GM21381 (cell line): ENCODE measurements around the gene PLEKHM3.
A peak's percentile ranks its signal among the peaks of the same experiment; 100 is the strongest.

ENCODE experiments used
- ATAC-seq: cut with Tn5 transposase; IDR thresholded peaks from one replicate; pipeline ENCODE4 v1.9.1; 2021; ENCODE audit warnings: mild to moderate bottlenecking, moderate library complexity; ENCODE audit not compliant: unreplicated experiment

The PLEKHM3 gene, protein sequence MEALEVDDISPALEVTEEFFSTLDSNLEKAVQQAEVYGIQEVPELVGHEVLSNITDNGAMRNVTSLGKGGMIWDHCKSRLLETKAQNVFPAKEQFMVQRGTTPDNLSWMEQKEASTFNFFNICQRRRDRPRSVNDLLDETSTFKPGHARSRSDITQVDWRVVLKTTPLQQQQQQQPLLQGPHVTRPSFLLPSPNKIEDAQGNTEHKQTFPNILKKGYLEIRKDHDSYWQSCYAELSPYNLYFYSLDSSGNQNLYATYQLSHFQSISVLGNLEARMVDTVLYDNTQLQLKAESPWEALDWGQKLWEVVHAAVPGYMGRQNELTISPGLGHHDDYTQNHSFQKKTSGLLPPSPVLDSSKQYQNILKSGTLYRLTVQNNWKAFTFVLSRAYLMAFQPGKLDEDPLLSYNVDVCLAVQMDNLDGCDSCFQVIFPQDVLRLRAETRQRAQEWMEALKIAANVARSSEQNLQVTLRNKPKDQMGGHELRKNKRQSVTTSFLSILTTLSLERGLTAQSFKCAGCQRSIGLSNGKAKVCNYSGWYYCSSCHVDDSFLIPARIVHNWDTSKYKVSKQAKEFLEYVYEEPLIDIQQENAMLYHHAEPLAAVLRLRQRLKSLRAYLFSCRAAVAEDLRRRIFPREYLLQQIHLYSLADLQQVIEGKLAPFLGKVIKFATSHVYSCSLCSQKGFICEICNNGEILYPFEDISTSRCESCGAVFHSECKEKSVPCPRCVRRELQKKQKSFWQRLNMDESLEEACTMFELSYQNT

GRCh38 chr2:208025037-208025813 is at the start of gene PLEKHM3:
TSS of gene PLEKHM3 (minus strand) at chr2:208025527. CDS start at chr2:208001639, 23,888 bp downstream.
- ATAC-seq = peak; percentile 95

GRCh38 chr2:208074610-208075356 is 49.5 kb upstream of the PLEKHM3 start:
- ATAC-seq = no peak

DNA sequence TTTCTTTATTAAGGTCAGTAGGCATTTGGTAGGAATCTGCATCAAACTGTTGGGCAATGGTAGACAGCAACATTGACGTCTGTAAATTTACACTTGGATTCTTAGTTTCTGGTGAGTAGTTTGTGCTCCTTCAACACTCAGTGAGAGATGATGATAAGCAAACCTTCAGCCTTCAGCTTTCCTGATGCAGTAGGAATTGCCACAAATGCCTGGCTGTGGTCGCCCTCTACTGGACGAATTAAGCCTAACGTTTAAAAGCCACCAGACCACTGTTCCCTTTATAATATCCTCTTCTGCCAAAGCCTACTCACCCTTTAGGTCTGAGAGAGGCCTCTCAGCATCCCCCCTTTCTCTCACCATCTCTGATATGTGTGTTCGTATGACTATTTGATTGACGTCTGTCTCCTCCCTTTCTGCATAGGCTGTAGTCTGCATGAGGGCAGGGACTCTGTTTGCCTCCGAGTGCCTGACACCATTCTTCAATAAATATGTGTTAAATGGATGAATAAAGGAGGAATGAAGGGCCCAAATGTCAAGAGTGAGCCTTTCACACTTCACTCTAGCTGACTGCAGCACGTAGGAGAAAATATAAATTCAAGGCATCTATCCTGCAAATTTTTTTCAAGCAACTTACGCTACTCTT is 47.0 kb upstream of the PLEKHM3 start:
- ATAC-seq = peak; percentile 93

- no peak for ATAC-seq
Measured at GRCh38 chr2:208069186-208069585, 43.9 kb upstream of the PLEKHM3 start.

- no peak for ATAC-seq
Measured at GRCh38 chr2:208066016-208066415, 40.7 kb upstream of the PLEKHM3 start.

- no peak for ATAC-seq
Measured at GRCh38 chr2:208065476-208065875, 40.1 kb upstream of the PLEKHM3 start.

- ATAC-seq = peak; percentile 95
Measured at GRCh38 chr2:208064220-208064961, 39.1 kb upstream of the PLEKHM3 start.

DNA sequence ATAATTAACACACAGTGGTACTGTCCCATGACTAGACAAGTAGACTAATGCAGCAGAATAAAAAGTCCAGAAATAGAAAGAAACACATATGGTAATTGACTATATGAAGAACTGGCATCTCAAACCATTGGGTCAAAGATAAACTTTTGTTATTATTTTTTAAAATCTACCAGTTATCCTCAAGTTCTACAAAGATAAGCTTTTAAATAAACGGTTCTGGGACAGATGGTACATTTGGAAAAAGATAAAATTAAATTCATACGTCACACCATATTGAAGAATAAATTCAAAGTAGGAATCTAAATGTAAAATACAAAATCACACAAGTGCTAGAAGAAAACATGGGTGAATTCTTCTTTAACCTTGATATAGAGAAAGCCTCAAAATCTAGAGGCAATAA is 37.6 kb upstream of the PLEKHM3 start:
- ATAC-seq = no peak

GRCh38 chr2:208062113-208062512 is 36.8 kb upstream of the PLEKHM3 start:
- no peak for ATAC-seq

DNA sequence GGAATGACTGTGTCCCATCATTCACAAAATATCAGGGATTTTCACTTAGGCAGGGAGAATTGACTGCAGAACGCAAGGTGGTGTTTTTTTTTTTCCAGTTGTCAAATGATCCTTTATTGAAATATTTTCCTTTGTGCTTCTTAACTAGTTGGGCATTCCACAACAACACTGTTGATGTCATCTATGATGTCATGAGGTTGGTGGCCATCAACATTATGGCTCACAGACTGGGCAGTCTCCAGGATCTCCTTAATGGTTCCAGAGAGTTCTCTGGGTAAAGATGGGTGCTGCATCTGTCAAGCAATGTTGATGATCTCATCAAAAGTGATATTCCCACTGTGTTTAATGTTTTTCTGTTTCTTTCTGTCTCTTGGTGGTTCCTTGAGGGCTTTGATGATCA is 31.8 kb upstream of the PLEKHM3 start:
- ATAC-seq = no peak

DNA sequence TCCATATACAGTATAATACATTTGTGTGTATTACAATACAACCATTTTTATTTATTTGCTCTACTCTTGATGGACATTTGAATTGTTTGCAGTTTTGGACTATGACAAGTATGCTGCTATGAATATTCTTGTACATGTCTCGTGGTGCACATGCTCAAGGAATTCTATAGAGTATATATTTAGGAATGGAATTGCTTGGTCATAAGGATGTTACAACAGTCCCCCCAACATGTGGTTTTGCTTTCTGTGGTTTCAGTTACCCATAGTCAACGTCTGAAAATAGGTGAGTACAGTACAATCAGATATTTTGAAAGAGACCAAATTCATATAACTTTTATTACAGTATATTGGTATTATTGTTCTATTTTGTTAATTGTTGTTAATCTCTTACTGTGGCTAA is 24.1 kb upstream of the PLEKHM3 start:
- ATAC-seq = no peak

DNA sequence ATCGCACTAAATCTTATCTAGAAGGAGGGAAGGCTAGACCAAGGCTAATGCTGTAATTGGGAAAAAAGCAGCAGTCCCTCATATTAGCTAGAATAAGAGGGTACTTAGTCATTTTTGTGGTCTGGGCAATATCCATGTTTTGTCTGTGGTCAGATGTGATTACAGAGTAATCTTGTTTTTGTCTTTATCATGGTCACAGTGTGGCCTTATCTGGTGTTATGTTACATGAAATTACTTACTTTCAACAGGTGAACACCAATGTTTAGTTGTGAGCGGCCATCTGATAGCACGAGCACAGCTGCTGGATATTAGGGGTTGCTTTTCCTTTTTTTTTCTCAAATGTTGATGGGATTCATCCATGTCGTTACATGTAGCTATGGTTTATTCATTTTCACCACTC is 23.7 kb upstream of the PLEKHM3 start:
- ATAC-seq = no peak

DNA sequence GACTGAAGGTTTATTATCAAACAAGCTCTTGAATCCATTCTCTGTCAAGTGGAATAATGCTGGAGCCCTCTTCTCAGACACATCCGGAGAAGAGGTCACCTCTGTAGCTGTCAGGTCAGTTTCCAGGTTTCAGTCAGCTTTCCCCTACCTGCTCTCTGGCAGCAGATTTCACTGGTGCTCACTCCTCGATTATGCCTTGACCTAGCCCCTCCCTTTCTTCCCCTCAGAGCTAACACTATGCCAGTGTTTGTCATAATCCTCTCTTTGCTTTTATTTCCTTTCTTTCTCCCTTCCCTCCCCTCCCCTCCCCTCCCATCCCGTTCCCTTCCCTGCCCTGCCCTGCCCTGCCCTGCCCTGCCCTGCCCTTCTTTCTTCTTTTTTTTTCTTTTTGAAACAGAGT is 22.5 kb upstream of the PLEKHM3 start:
- no peak for ATAC-seq

DNA sequence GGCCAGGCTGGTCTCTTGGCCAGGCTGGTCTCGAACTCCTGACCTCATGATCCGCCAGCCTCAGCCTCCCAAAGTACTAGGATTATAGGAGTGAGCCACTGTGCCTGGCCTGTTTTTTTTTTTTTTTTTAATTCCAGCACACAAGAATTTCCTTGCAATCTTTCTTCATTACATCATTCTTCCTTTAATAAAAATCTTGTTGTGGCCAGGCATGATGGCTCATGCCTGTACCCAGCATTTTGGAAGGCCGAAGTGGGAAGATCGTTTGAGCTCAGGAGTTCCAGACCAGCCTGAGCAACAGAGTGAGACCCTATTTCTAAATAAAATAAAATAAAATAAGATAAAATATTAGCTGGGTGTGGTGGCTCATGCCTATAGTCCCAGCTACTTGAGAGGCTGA is 21.4 kb upstream of the PLEKHM3 start:
- ATAC-seq = no peak

DNA sequence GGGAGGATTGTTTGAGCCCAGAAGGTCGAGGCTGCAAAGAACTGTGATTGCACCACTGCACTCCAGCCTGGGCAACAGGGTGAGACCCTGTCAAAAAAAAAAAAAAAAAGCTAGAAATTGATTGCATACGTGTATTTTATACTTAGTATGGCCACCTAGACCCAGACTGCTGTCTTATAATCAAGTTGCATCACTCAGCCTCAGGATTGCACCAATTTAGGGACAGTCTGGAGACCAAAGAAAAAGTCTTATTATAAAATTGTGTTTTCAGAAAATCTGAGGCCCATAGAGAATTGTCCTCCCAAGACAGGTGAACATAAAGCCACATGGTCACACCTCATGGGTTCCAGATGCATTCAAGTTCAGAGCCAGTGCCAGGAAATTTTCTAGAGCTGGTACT is 17.1 kb upstream of the PLEKHM3 start:
- no peak for ATAC-seq

DNA sequence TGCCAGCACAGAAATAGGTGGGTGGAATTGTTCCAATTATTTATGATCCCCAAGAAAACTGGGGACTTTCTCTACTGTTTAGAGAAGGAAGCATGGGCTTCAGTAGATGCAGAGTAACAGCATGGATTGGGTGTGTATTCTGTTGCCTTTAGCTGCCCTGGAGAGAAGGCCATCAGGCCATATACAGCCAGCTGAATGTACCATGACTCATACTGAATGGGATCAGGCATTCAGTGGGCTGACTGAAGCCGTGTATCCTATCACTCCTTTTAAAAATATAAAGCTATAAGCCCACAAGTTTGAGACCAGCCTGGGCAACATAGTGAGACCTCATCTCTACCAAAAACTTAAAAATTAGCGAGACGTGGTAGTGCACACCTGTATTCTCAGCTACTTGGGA is 16.7 kb upstream of the PLEKHM3 start:
- no peak for ATAC-seq

GRCh38 chr2:208040199-208041171 is 15.2 kb upstream of the PLEKHM3 start:
- peak; percentile 77 for ATAC-seq

- ATAC-seq = no peak
Measured at GRCh38 chr2:208039376-208040110, 14.2 kb upstream of the PLEKHM3 start.
